ENCODE results near the gene IL9R.
A peak's percentile ranks its signal among the peaks of the same experiment; 100 is the strongest.
"Not testable (repeated sequence)": the region's sequence is repeated elsewhere in the genome, so short reads cannot be mapped to it uniquely, and the experiment has no call there.

GRCh38 chrX:155971658-155972057 lies 25.8 kb upstream of the IL9R start:
- TF ChIP-seq CTCF (conservative IDR thresholded peaks at IDR 0.05; ENCODE audit: low read depth, low read length), result peak; percentile 41
- TF ChIP-seq EZH2 (IDR thresholded peaks at IDR 0.05; ENCODE audit: borderline replicate concordance, low read depth, low read length, poor library complexity, severe bottlenecking), result not testable (repeated sequence)
